HepG2 (cell line): Measurements from ENCODE around the gene IMPDH1. TPM values are rescaled to one million over a fixed set of nuclear protein-coding genes. Genes with fewer than 3 reads are reported as not detected.
A peak's percentile ranks its signal among the peaks of the same experiment; 100 is the strongest.

Experiments
- BCL3 ChIP-seq: sonication (generic); formaldehyde crosslinking; IDR thresholded peaks from 2 replicates; pipeline ENCODE4 v1.5.1; 2020; ENCODE audit warnings: mild to moderate bottlenecking, missing genetic modification reagents, moderate library complexity
- FOXM1 ChIP-seq: sonication (generic); formaldehyde crosslinking; IDR thresholded peaks from 2 replicates; pipeline ENCODE4 v1.5.0; 2020; ENCODE audit warnings: missing genetic modification reagents
- FOXO1 ChIP-seq: sonication (generic); formaldehyde crosslinking; IDR thresholded peaks from 2 replicates; pipeline ENCODE4 v1.4.0; 2020; ENCODE audit warnings: missing genetic modification reagents
- GATAD1 ChIP-seq: IDR thresholded peaks from 2 replicates; pipeline ENCODE4 v1.6.1; 2016; ENCODE audit warnings: missing genetic modification reagents, missing compliant biosample characterization
- MLLT10 ChIP-seq: sonication (generic); formaldehyde crosslinking; IDR thresholded peaks from 2 replicates; pipeline ENCODE4 v1.4.0; 2020; ENCODE audit warnings: missing genetic modification reagents
- NAIF1 ChIP-seq: sonication (generic); formaldehyde crosslinking; IDR thresholded peaks from 2 replicates; pipeline ENCODE4 v1.5.0; 2020; ENCODE audit warnings: mild to moderate bottlenecking, missing genetic modification reagents, borderline replicate concordance
- POGK ChIP-seq: sonication (generic); formaldehyde crosslinking; conservative IDR thresholded peaks from 2 replicates; pipeline ENCODE4 v1.8.0; 2022; ENCODE audit warnings: mild to moderate bottlenecking, moderate library complexity, missing genetic modification reagents
- PPARG ChIP-seq: conservative IDR thresholded peaks from 2 replicates; pipeline ENCODE4 v1.6.1; 2016; ENCODE audit warnings: missing biosample characterization, missing genetic modification reagents
- PTBP1 ChIP-seq: fragments of 200-400 bp; formaldehyde crosslinking; IDR thresholded peaks from 2 replicates; pipeline ENCODE4 v1.6.1; 2018; ENCODE audit warnings: low read length, low read depth; ENCODE audit not compliant: poor library complexity, severe bottlenecking
- RFX5 ChIP-seq: IDR thresholded peaks from 2 replicates; pipeline ENCODE4 v1.6.1; 2011; ENCODE audit warnings: low read depth, low read length, improper control_type of control experiment
- RNF219 ChIP-seq: sonication (generic); formaldehyde crosslinking; IDR thresholded peaks from 2 replicates; pipeline ENCODE4 v1.5.0; 2020; ENCODE audit warnings: mild to moderate bottlenecking, missing genetic modification reagents
- SMAD9 ChIP-seq: sonication (generic); formaldehyde crosslinking; IDR thresholded peaks from 2 replicates; pipeline ENCODE4 v1.5.1; 2020; ENCODE audit warnings: mild to moderate bottlenecking, missing genetic modification reagents
- TEAD3 ChIP-seq: optimal IDR thresholded peaks from 2 replicates; pipeline ENCODE3; 2016; ENCODE audit warnings: borderline replicate concordance
- TFAP4 ChIP-seq: sonication (generic); IDR thresholded peaks from 2 replicates; pipeline ENCODE4 v1.6.1; 2016; ENCODE audit warnings: low read depth, borderline replicate concordance
- XBP1 ChIP-seq: sonication (generic); formaldehyde crosslinking; IDR thresholded peaks from 2 replicates; pipeline ENCODE4 v1.5.0; 2020; ENCODE audit warnings: missing genetic modification reagents
- ZNF282 ChIP-seq: fragments of 450-650 bp; IDR thresholded peaks from 2 replicates; pipeline ENCODE4 v1.6.1; 2018; ENCODE audit not compliant: partially characterized antibody
- ZNF333 ChIP-seq: sonication (generic); formaldehyde crosslinking; IDR thresholded peaks from 2 replicates; pipeline ENCODE4 v1.4.0; 2020; ENCODE audit warnings: mild to moderate bottlenecking, missing genetic modification reagents, borderline replicate concordance
- ZNF660 ChIP-seq: sonication (generic); formaldehyde crosslinking; IDR thresholded peaks from 2 replicates; pipeline ENCODE4 v1.5.1; 2020; ENCODE audit warnings: mild to moderate bottlenecking, low read depth, missing genetic modification reagents, borderline replicate concordance
- ZNF710 ChIP-seq: sonication (generic); formaldehyde crosslinking; IDR thresholded peaks from 2 replicates; pipeline ENCODE4 v1.5.0; 2020; ENCODE audit warnings: mild to moderate bottlenecking, missing genetic modification reagents, borderline replicate concordance
- ZNF772 ChIP-seq: sonication (generic); formaldehyde crosslinking; IDR thresholded peaks from 2 replicates; pipeline ENCODE4 v1.5.0; 2020; ENCODE audit warnings: mild to moderate bottlenecking, missing genetic modification reagents
- polyA plus RNA-seq, 8 experiments: library from polyadenylated mRNA; depleted of rRNA in 3 of 8; stranded (reverse) in 7 of 8; unstranded in 1 of 8; fragments of >200 nt; fragmentation: Illumina TruSeq in 4 of 8; extraction: Trizol in 4 of 8; gene quantifications; 2 replicates each; pipeline versions ENCODE4 v1.2.1 to v1.2.3, GENCODE V29; 2011 to 2016; ENCODE audit warnings: low read depth in 4 of 8, missing spikeins in 1 of 8, mixed read lengths in 1 of 8; ENCODE audit not compliant: insufficient read depth in 1 of 8
- total RNA-seq, 5 experiments: library from RNA; depleted of rRNA; stranded (reverse); fragments of >200 nt; fragmentation: Illumina TruSeq; extraction: Trizol; gene quantifications; 2 replicates each; pipeline ENCODE4 v1.2.3, GENCODE V29; 2016; ENCODE audit warnings: low read depth in 1 of 5

IMPDH1 gene
- total and polyA plus RNA-seq, 2 of the 13 experiments (the other 11 are each of a cell fraction or from before 2014, with no cell fraction given): 22.8 to 34.0 TPM

- TF ChIP-seq ZNF282 (no peak), PPARG (CRISPR knock-in tag) (0 out of 2 replicates have a peak, but pooled peaks have one; percentile 27), XBP1 (CRISPR knock-in tag) (no peak), ZNF710 (CRISPR knock-in tag) (0 out of 2 replicates have a peak, but pooled peaks have one; percentile 14), ZNF333 (CRISPR knock-in tag) (no peak), PTBP1 (no peak), SMAD9 (CRISPR knock-in tag) (no peak), ZNF772 (CRISPR knock-in tag) (peak; percentile 71; the same call in 1 of the 2 replicates), RFX5 (no peak), ZNF660 (no peak), POGK (CRISPR knock-in tag) (0 out of 2 replicates have a peak, but pooled peaks have one; percentile 0), NAIF1 (CRISPR knock-in tag) (no peak), MLLT10 (CRISPR knock-in tag) (no peak), BCL3 (peak; percentile 74; the same call in 1 of the 2 replicates), FOXM1 (CRISPR knock-in tag) (no peak), TEAD3 (no peak), RNF219 (CRISPR knock-in tag) (no peak), GATAD1 (no peak), TFAP4 (no peak), FOXO1 (no peak)
These were observed at the start of gene IMPDH1 (continued) for GRCh38 chr7:128409596-128410450.
